GM23248 (cell line): Measurements from ENCODE around the gene SSH3.

Source experiments
- EZH2 ChIP-seq: fragments of 200-600 bp; sonication (generic); IDR thresholded peaks from 2 replicates; pipeline ENCODE4 v1.6.1; 2018; ENCODE audit warnings: antibody characterized with exemption, mild to moderate bottlenecking; ENCODE audit not compliant: insufficient read depth, poor library complexity, severe bottlenecking
- EZH2phosphoT487 ChIP-seq: fragments of 200-600 bp; sonication (generic); IDR thresholded peaks from 2 replicates; pipeline ENCODE4 v1.6.1; 2018; ENCODE audit warnings: antibody characterized with exemption, moderate library complexity, mild to moderate bottlenecking, low read depth; ENCODE audit not compliant: insufficient read depth

DNA sequence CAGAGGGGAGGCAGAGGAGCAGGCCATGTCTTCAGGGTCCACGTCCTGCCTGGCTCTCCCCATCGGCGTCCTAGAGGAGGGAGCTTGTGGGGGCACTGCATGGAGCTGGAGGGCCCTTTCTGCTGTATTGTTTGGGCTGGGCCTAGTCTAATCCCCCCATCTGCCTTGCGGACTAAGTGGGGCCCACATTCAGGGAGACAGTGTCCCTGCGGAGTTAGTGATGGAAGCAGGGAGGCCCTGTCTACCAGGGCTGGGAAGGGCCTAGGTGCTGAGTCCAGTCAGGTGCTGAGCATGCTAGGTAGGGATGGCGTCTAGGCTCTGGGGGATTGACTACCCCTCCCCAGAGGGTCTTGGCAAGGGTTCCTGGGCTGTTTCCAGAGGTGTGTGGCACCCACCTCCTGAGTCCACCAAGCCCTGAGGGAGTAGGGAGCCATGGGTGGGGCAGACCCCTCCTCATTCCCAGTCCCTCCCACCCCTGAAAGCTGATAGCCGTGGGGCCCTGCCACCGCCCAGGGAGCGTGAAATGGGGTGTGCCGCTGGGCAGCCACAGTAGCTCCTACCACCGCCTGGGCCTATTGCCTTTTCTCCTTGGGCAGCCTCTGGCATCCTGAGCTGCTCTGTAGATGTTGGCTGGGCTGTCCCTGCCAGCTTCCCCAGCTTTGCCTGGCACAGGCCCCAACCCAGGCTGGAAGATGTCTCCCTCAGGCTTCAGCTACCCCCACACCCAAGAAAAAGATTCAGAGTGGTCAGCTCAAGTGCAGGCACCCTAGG lies 51.9 kb downstream of the SSH3 start:
- TF ChIP-seq EZH2phosphoT487 = no peak
- no peak for TF ChIP-seq EZH2
